H1 (cell line): Measurements from ENCODE around the gene SPEN. TPM values are rescaled to one million over a fixed set of nuclear protein-coding genes. Genes with fewer than 3 reads are reported as not detected.
"Not testable (repeated sequence)": the region's sequence is repeated elsewhere in the genome, so short reads cannot be mapped to it uniquely, and the experiment has no call there.

Source experiments
- CTCF ChIA-PET: fragments of 300-600 bp; sonication (Branson Sonifier 250); formaldehyde crosslinking; loops from one replicate; lab custom pipeline; 2021; ENCODE audit not compliant: partially characterized antibody; lab: Charles Lee
- POLR2A ChIA-PET: fragments of 300-600 bp; sonication (Branson Sonifier 250); formaldehyde crosslinking; loops from one replicate; lab custom pipeline; 2021; ENCODE audit warnings: inconsistent platforms; ENCODE audit not compliant: partially characterized antibody; lab: Charles Lee
- DNase-seq, 2 experiments: peaks; one replicate each; pipeline versions ENCODE4 v3.0.0 to v3.0.0-alpha.2; 2010 to 2022; ENCODE audit warnings: low spot score in 2 of 2, low read depth in 1 of 2, mixed read lengths in 1 of 2
- FAIRE-seq: peaks from 2 replicates; lab custom pipeline; 2011; peaks lifted over from hg19 to GRCh38; lab: Jason Lieb, UNC
- H2AFZ ChIP-seq: 2 replicates; pipeline ENCODE4 v1.8.1; 2012; ENCODE audit warnings: low read length, inconsistent platforms
- H2AK5ac ChIP-seq: 2 replicates; pipeline ENCODE4 v1.6.1; 2013; ENCODE audit warnings: low read depth, low read length
- H2BK120ac ChIP-seq: replicated peaks from 2 replicates; pipeline ENCODE3; 2013; ENCODE audit warnings: low read depth, low read length, inconsistent platforms
- H2BK12ac ChIP-seq: 2 replicates; pipeline ENCODE4 v1.6.1; 2013; ENCODE audit warnings: low read depth, low read length
- H2BK15ac ChIP-seq: 2 replicates; pipeline ENCODE4 v1.6.1; 2013; ENCODE audit warnings: low read length
- H2BK20ac ChIP-seq: 2 replicates; pipeline ENCODE4 v1.6.1; 2013; ENCODE audit warnings: low read length
- H2BK5ac ChIP-seq: 2 replicates; pipeline ENCODE4 v1.6.1; 2013; ENCODE audit warnings: low read depth, low read length
- H3K14ac ChIP-seq: 2 replicates; pipeline ENCODE4 v1.6.1; 2013; ENCODE audit warnings: inconsistent platforms; ENCODE audit not compliant: insufficient read length
- H3K18ac ChIP-seq: 2 replicates; pipeline ENCODE4 v1.6.1; 2013; ENCODE audit warnings: low read length; ENCODE audit errors: extremely low read depth
- H3K23ac ChIP-seq: 2 replicates; pipeline ENCODE4 v1.6.1; 2013; ENCODE audit warnings: inconsistent platforms; ENCODE audit not compliant: insufficient read length
- H3K23me2 ChIP-seq: 2 replicates; pipeline ENCODE4 v1.6.1; 2013; ENCODE audit warnings: low read depth, low read length
- H3K27ac ChIP-seq: 2 replicates; pipeline ENCODE4 v1.6.1; 2011; ENCODE audit warnings: low read depth, low read length, inconsistent platforms
- H3K27me3 ChIP-seq, 4 experiments: replicated peaks in 1 of 4; 1 replicate in 1 of 4; 2 replicates in 3 of 4; pipeline versions ENCODE4 v1.6.1 to v1.8.1; 2011 to 2013; ENCODE audit warnings: low read length in 3 of 4, mild to moderate bottlenecking in 3 of 4, inconsistent platforms in 2 of 4, mixed read lengths in 2 of 4, moderate library complexity in 1 of 4; ENCODE audit not compliant: control insufficient read depth in 3 of 4, insufficient read depth in 3 of 4; ENCODE audit errors: extremely low read depth in 1 of 4
- H3K36me3 ChIP-seq, 4 experiments: 2 replicates each; pipeline versions ENCODE4 v1.6.1 to v1.8.1; 2011 to 2013; ENCODE audit warnings: mild to moderate bottlenecking in 4 of 4, low read length in 3 of 4, moderate library complexity in 2 of 4, control low read depth in 1 of 4, inconsistent platforms in 1 of 4; ENCODE audit not compliant: insufficient read depth in 4 of 4, control insufficient read depth in 2 of 4
- H3K4ac ChIP-seq: replicated peaks from 2 replicates; pipeline ENCODE3; 2013; ENCODE audit warnings: low read length, low read depth, mixed read lengths, inconsistent platforms; ENCODE audit not compliant: insufficient read length
- H3K4me1 ChIP-seq, 4 experiments: replicated peaks in 1 of 4; 1 replicate in 1 of 4; 2 replicates in 3 of 4; pipeline versions ENCODE4 v1.6.1 to v1.8.1; 2011 to 2013; ENCODE audit warnings: low read length in 3 of 4, inconsistent platforms in 2 of 4, mixed read lengths in 1 of 4; ENCODE audit not compliant: insufficient read depth in 4 of 4, control insufficient read depth in 3 of 4
- H3K4me2 ChIP-seq, 2 experiments: 2 replicates each; pipeline versions ENCODE4 v1.6.1 to v1.8.1; 2011 to 2013; ENCODE audit warnings: low read depth in 2 of 2, low read length in 2 of 2, control low read depth in 1 of 2, inconsistent platforms in 1 of 2, mild to moderate bottlenecking in 1 of 2; ENCODE audit not compliant: insufficient read depth in 1 of 2
- H3K4me3 ChIP-seq, 4 experiments: fragments of 200-600, 300-600 bp in 1 of 4; sonication (generic), shearing (Covaris generic), sonication (Bioruptor Twin) in 1 of 4; 2 replicates each; pipeline versions ENCODE4 v1.5.1 to v1.8.1; 2011 to 2016; ENCODE audit warnings: low read length in 4 of 4, low read depth in 3 of 4, control low read depth in 2 of 4, inconsistent platforms in 2 of 4, mild to moderate bottlenecking in 2 of 4, mixed read lengths in 1 of 4, moderate library complexity in 1 of 4; ENCODE audit not compliant: insufficient read depth in 2 of 4; ENCODE audit errors: extremely low read depth in 1 of 4
- H3K56ac ChIP-seq: replicated peaks from 2 replicates; pipeline ENCODE3; 2013; ENCODE audit warnings: low read depth, mild to moderate bottlenecking, mixed read lengths, low read length, inconsistent platforms; ENCODE audit not compliant: insufficient read length
- H3K79me1 ChIP-seq: 2 replicates; pipeline ENCODE4 v1.6.1; 2013; ENCODE audit warnings: low read depth, low read length, control low read depth
- H3K79me2 ChIP-seq, 2 experiments: 2 replicates each; pipeline versions ENCODE4 v1.6.1 to v1.8.1; 2012 to 2013; ENCODE audit warnings: low read length in 2 of 2, mild to moderate bottlenecking in 2 of 2, inconsistent platforms in 1 of 2; ENCODE audit not compliant: insufficient read depth in 2 of 2, control insufficient read depth in 1 of 2
- H3K9ac ChIP-seq, 4 experiments: replicated peaks in 1 of 4; 1 replicate in 1 of 4; 2 replicates in 3 of 4; pipeline versions ENCODE4 v1.6.1 to v1.8.1; 2011 to 2013; ENCODE audit warnings: low read depth in 3 of 4, low read length in 3 of 4, control low read depth in 2 of 4, mild to moderate bottlenecking in 2 of 4, moderate library complexity in 2 of 4, inconsistent platforms in 1 of 4; ENCODE audit errors: extremely low read depth in 1 of 4
- H3K9me3 ChIP-seq, 2 experiments: 2 replicates each; pipeline versions ENCODE4 v1.6.1 to v1.8.1; 2012 to 2013; ENCODE audit warnings: mild to moderate bottlenecking in 2 of 2, moderate library complexity in 2 of 2, control low read depth in 1 of 2, inconsistent platforms in 1 of 2, low read depth in 1 of 2, low read length in 1 of 2, mixed read lengths in 1 of 2; ENCODE audit not compliant: insufficient read depth in 2 of 2
- H4K20me1 ChIP-seq, 2 experiments: replicated peaks in 1 of 2; 2 replicates each; pipeline versions ENCODE3 to v1.8.1; 2011 to 2013; ENCODE audit warnings: inconsistent platforms in 2 of 2, low read length in 2 of 2, mild to moderate bottlenecking in 1 of 2; ENCODE audit not compliant: insufficient read depth in 2 of 2, control insufficient read depth in 1 of 2
- H4K5ac ChIP-seq: 2 replicates; pipeline ENCODE4 v1.6.1; 2013; ENCODE audit warnings: low read length, low read depth, mixed read lengths, inconsistent platforms; ENCODE audit not compliant: insufficient read length
- H4K8ac ChIP-seq: 2 replicates; pipeline ENCODE4 v1.8.0; 2013; ENCODE audit warnings: mild to moderate bottlenecking, moderate library complexity, low read length, inconsistent platforms; ENCODE audit not compliant: insufficient read depth; ENCODE audit errors: extremely low read depth
- H4K91ac ChIP-seq: replicated peaks from 2 replicates; pipeline ENCODE3; 2013; ENCODE audit warnings: low read length, mixed read lengths, inconsistent platforms; ENCODE audit not compliant: insufficient read length
- CBX5 ChIP-seq: fragments of 300-800, 300-1000 bp; sonication (generic); IDR thresholded peaks from 2 replicates; pipeline ENCODE4 v1.7.1; 2016; ENCODE audit warnings: antibody characterized with exemption, low read length, low read depth
- CBX8 ChIP-seq: fragments of 300-800, 300-1000 bp; sonication (generic); IDR thresholded peaks from 2 replicates; pipeline ENCODE4 v1.7.1; 2016; ENCODE audit warnings: low read depth, low read length, borderline replicate concordance
- JUN ChIP-seq: IDR thresholded peaks from 2 replicates; pipeline ENCODE4 v1.6.1; 2011; ENCODE audit warnings: low read depth, mild to moderate bottlenecking, improper control_type of control experiment, low read length
- KDM1A ChIP-seq: fragments of 200-600, 300-600 bp; sonication (generic); IDR thresholded peaks from 2 replicates; pipeline ENCODE4 v1.7.1; 2016; ENCODE audit warnings: mild to moderate bottlenecking, low read length, borderline replicate concordance
- POU5F1 ChIP-seq: IDR thresholded peaks from 2 replicates; pipeline ENCODE4 v1.6.1; 2011; ENCODE audit warnings: low read depth, mild to moderate bottlenecking, low read length, moderate library complexity
- RBBP5 ChIP-seq: IDR thresholded peaks from 2 replicates; pipeline ENCODE4 v1.7.1; 2012; ENCODE audit warnings: low read depth, mild to moderate bottlenecking, inconsistent platforms, low read length, moderate library complexity, borderline replicate concordance
- SP2 ChIP-seq: IDR thresholded peaks from 2 replicates; pipeline ENCODE4 v1.6.1; 2012; ENCODE audit warnings: mild to moderate bottlenecking, low read length, inconsistent platforms
- TEAD4 ChIP-seq: IDR thresholded peaks from 2 replicates; pipeline ENCODE4 v1.6.1; 2012; ENCODE audit warnings: low read depth, low read length, inconsistent platforms, mixed read lengths
- WGBS, 2 experiments: shearing (Covaris generic) in 1 of 2; methylation state at CpG; one replicate each; pipeline versions ENCODE4 v1.1.6 to v1.1.7; 2013 to 2015; ENCODE audit warnings: low lambda C conversion rate in 2 of 2, mixed read lengths in 2 of 2, inconsistent platforms in 1 of 2, low coverage in 1 of 2, missing lambda C conversion rate in 1 of 2; ENCODE audit not compliant: insufficient replicate concordance in 2 of 2, insufficient coverage in 1 of 2, insufficient read length in 1 of 2; ENCODE audit errors: extremely low coverage in 1 of 2, missing lambda C conversion rate in 1 of 2; 5-methylcytosine and 5-hydroxymethylcytosine counted together
- polyA plus RNA-seq, 7 experiments: library from polyadenylated mRNA; depleted of rRNA in 3 of 7; stranded (reverse) in 5 of 7; unstranded in 2 of 7; fragments of >200 nt in 5 of 7; fragments of 200-250 nt in 2 of 7; gene quantifications; 1 replicate in 5 of 7; 2 replicates in 1 of 7; 4 replicates in 1 of 7; pipeline versions ENCODE4 v1.2.1 to v1.2.3, GENCODE V29; 2011 to 2013; ENCODE audit warnings: missing spikeins in 2 of 7, mixed read lengths in 2 of 7
- total RNA-seq: library from RNA; stranded (reverse); fragmentation: NEBNext Ultra II Directional; extraction: Animal tissue kit (Norgen Biotek cat#: 25700); gene quantifications from 2 replicates; pipeline ENCODE4 v1.2.1, GENCODE V29; 2021

SPEN gene
- total and polyA plus RNA-seq, 2 of the 8 experiments (the other 6 are each of a cell fraction or from before 2014, with no cell fraction given): 12.5 to 52.1 TPM

DNA sequence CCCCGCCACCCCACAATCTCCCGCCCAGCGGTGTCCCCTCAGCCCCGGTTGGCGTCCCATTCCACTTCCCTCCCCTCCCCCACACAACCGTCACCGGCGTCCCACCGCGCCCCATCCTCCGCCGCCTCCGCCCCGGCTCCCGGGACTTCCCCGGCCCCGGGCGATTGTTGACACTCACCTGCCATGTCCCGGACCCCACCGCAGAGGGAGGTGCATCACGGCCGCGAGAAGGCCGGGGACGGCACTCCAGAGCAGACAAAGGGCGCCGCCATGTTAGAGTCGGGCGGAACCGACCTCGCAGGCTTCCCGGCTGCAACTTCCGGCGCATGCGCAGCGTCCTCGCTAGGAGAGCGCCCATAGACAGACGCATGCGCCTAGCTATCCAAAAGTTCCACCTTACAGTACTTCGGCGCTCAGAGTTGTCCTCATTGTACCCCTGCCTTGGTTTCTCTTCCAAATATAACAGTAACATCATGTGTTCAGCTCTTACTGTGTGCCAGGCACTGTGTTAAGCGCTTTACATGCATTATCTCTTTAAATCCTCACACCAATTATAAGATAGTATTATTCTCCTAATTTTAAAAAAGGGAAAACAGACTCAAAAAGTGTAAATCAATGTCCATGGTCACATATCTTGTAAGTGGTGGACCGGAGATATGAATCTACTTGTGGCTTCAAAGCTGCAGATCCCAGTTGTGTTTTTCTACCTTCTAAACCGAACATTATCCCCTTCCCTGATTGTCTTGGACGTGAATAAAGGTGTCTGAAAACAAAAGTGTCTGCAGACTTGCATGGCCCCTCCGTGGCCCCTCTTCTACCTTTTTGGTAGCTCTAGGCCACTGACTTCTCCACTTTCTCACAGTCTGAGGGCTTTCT, 128.5 kb downstream of the SPEN start, which contains the start of gene ZBTB17 (continued):
- no peak for TF ChIP-seq SP2
- no peak for TF ChIP-seq POU5F1
- TF ChIP-seq KDM1A: no peak
- 0 out of 2 replicates have a peak, but pooled peaks have one; percentile 3 for TF ChIP-seq TEAD4
- TF ChIP-seq JUN: no peak
- TF ChIP-seq CBX8: no peak
- TF ChIP-seq CBX5: no peak
- peak; percentile 96 for TF ChIP-seq RBBP5

DNA sequence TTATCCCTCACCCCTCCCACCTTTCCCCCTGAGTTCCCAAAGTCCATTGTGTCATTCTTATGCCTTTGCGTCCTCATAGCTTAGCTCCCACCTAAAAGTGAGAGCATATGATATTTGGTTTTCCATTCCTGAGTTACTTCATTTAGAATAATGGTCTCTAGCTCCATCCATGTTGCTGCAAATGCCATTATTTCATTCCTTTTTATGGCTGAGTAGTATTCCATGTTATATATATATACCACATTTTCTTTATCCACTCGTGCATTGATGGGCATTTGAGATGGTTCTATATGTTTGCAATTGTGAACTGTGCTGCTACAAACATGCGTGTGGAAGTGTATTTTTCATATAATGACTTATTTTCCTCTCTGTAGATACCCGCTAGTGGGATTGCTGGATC, 130.4 kb downstream of the SPEN start:
- H2BK12ac ChIP-seq, POLR2A ChIA-PET: not testable (repeated sequence)

More for the DNA sequence above, 130.4 kb downstream of the SPEN start:
- not testable (repeated sequence) for H3K4me2 ChIP-seq, H2AK5ac ChIP-seq, H3K14ac ChIP-seq, H4K91ac ChIP-seq, H2BK5ac ChIP-seq, H4K20me1 ChIP-seq, H2BK120ac ChIP-seq, H3K27me3 ChIP-seq, H3K4ac ChIP-seq, H3K27ac ChIP-seq, H3K4me3 ChIP-seq, DNase-seq, H4K8ac ChIP-seq, H3K36me3 ChIP-seq, H2BK20ac ChIP-seq, H3K18ac ChIP-seq, H3K23me2 ChIP-seq, H3K9ac ChIP-seq, FAIRE-seq, H3K9me3 ChIP-seq, H2AFZ ChIP-seq, H3K4me1 ChIP-seq, H4K5ac ChIP-seq, H3K79me1 ChIP-seq, H3K56ac ChIP-seq, H3K23ac ChIP-seq, H2BK15ac ChIP-seq
- 80% methylated on average over 4 of the region's 4 CpGs; no CpG with 5 or more reads in 1 of the 2 experiments for WGBS, 2 experiments
- peaks cover 0 to 12% of the 10 kb centered on the region in 2 experiments; a peak in 2 of 4 replicates for H3K79me2 ChIP-seq
- CTCF ChIA-PET: interaction anchor here (0.7 to 2.5 kb wide), 2 partner anchors 42 to 175 kb away, joined by 3 to 9 read pairs; no protein-coding TSS in a partner anchor
